Gastrocnemius medialis (tissue), 4 donors: ENCODE measurements around the gene TAGLN. TPM values are rescaled to one million over a fixed set of nuclear protein-coding genes. Genes with fewer than 3 reads are reported as not detected.

Experiments
- ATAC-seq, 2 donors: fragments of 150-250 bp; one replicate each; pipeline ENCODE4 v1.9.1; 2016
- DNase-seq, 2 donors: peaks; one replicate each; pipeline ENCODE4 v3.0.0-alpha.2; 2019
- H3K27ac ChIP-seq, 4 donors: fragments of 200-600 bp; sonication (generic); 1 replicate in 1 of 4; 2 replicates in 3 of 4; pipeline ENCODE4 v1.5.1; 2016 to 2018; ENCODE audit warnings: mild to moderate bottlenecking in 2 of 4, moderate library complexity in 1 of 4
- H3K27me3 ChIP-seq, 3 donors: fragments of 200-600 bp; sonication (generic) in 2 of 3; 1 replicate in 1 of 3; 2 replicates in 2 of 3; pipeline versions ENCODE4 v1.5.1 to v1.6.0; 2016 to 2019; ENCODE audit warnings: mild to moderate bottlenecking in 1 of 3, moderate library complexity in 1 of 3
- H3K36me3 ChIP-seq, 2 donors: fragments of 200-600 bp; sonication (generic) in 1 of 2; one replicate each; pipeline ENCODE4 v1.5.1; 2017 to 2018
- H3K4me1 ChIP-seq, 2 donors: fragments of 200-600 bp; sonication (generic) in 1 of 2; one replicate each; pipeline ENCODE4 v1.5.1; 2016 to 2017; ENCODE audit warnings: mild to moderate bottlenecking in 2 of 2
- H3K4me3 ChIP-seq, 4 donors: fragments of 200-600 bp; sonication (generic) in 3 of 4; 1 replicate in 1 of 4; 2 replicates in 3 of 4; pipeline ENCODE4 v1.5.1; 2016 to 2019; ENCODE audit warnings: mild to moderate bottlenecking in 2 of 4
- H3K9me3 ChIP-seq, 3 donors: fragments of 200-600 bp; sonication (generic) in 2 of 3; 1 replicate in 1 of 3; 2 replicates in 2 of 3; pipeline ENCODE4 v1.5.1; 2016 to 2019
- POLR2A ChIP-seq, 2 donors: fragments of 450-650 bp; IDR thresholded peaks; one replicate each; pipeline ENCODE4 v1.6.1; 2017; ENCODE audit warnings: antibody characterized with exemption in 2 of 2, mild to moderate bottlenecking in 2 of 2, moderate library complexity in 2 of 2
- in situ Hi-C, 4 donors: fragments of 200-750 bp; cut with MboI; loops; one replicate each; pipeline versions ENCODE4 v1.15.0 to v1.8.0; 2017; ENCODE audit warnings: low sequenced_read_pairs in 4 of 4
- intact Hi-C: fragments of 100-400 bp; cut with DNase I; formaldehyde crosslinking; loops from one replicate; pipeline ENCODE4 v1.15.1; 2023; ENCODE audit warnings: low total_unique reads
- total RNA-seq, 4 donors: library from RNA; depleted of rRNA; stranded (reverse); fragments of >200 nt; gene quantifications; one replicate each; pipeline versions ENCODE4 v1.1.0 to v1.2.3, GENCODE V29; 2016
- TF ChIP-seq, protein P1 (sequence below), 5 experiments: fragments of 450-650 bp in 3 of 5; fragments of 200-600 bp in 2 of 5; sonication (generic) in 2 of 5; IDR thresholded peaks in 4 of 5; conservative IDR thresholded peaks in 1 of 5; 1 replicate in 4 of 5; 2 replicates in 1 of 5; pipeline ENCODE4 v1.5.1; 2016 to 2019; ENCODE audit warnings: antibody characterized with exemption in 5 of 5, mild to moderate bottlenecking in 3 of 5, moderate library complexity in 3 of 5

The TAGLN gene
- total RNA-seq, 4 donors from 2014 or later, result 27.4 to 191 (median 124) TPM

DNA sequence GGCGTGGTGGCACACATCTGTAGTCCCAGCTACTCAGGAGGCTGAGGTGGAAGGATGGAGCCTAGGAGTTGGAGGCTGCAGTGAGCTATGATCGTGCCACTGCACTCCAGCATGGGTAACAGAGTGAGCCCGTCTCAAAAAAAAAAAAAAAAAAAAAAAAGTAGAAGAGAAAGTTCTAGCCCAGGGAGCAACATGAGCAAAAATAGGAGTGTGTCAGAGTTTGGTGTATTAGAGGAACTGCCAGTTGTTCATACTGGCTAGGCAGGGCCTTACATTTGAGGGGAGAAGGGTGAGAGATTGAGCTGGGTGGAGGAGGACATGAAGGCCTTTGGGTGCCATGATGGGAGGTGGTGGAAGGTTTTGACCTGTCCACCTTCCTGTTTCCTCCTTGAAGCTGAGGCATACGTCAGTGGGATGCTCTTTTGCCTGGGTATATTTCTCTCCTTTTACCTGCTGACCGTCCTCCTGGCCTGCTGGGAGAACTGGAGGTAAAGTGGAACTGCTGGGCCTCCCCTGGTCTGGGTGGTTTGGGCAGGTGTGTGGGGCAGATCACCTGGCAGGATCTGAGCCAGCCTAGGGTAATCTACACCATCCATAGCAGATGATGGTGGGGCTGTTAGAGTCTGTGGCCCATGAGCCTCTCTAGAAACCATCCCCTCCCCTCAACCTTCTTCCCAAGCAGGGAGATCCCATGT is 13.3 kb upstream of the TAGLN start:
- DNase-seq, result peak in 1 of 2 donors; percentile 8
- no peak for ATAC-seq
- H3K36me3 ChIP-seq, result peaks cover 0 to 73% of the 10 kb centered on the region in 2 donors
- H3K4me3 ChIP-seq, result no peak overlapping the region
- H3K9me3 ChIP-seq, result no peaks in the 10 kb centered on the region
- intact Hi-C loops (no loop called here), in situ Hi-C loops (no loop called here)
- no peaks in the 10 kb centered on the region for H3K27me3 ChIP-seq
- H3K27ac ChIP-seq, result no peak overlapping the region
- no peak for TF ChIP-seq POLR2A (IDR thresholded peaks at IDR 0.05)
- TF ChIP-seq, protein P1, sequence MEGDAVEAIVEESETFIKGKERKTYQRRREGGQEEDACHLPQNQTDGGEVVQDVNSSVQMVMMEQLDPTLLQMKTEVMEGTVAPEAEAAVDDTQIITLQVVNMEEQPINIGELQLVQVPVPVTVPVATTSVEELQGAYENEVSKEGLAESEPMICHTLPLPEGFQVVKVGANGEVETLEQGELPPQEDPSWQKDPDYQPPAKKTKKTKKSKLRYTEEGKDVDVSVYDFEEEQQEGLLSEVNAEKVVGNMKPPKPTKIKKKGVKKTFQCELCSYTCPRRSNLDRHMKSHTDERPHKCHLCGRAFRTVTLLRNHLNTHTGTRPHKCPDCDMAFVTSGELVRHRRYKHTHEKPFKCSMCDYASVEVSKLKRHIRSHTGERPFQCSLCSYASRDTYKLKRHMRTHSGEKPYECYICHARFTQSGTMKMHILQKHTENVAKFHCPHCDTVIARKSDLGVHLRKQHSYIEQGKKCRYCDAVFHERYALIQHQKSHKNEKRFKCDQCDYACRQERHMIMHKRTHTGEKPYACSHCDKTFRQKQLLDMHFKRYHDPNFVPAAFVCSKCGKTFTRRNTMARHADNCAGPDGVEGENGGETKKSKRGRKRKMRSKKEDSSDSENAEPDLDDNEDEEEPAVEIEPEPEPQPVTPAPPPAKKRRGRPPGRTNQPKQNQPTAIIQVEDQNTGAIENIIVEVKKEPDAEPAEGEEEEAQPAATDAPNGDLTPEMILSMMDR (IDR thresholded peaks at IDR 0.05 in 4 of 5, conservative IDR thresholded peaks at IDR 0.05 in 1 of 5), result no peak
- peaks cover 5 to 7% of the 10 kb centered on the region in 2 donors for H3K4me1 ChIP-seq

DNA sequence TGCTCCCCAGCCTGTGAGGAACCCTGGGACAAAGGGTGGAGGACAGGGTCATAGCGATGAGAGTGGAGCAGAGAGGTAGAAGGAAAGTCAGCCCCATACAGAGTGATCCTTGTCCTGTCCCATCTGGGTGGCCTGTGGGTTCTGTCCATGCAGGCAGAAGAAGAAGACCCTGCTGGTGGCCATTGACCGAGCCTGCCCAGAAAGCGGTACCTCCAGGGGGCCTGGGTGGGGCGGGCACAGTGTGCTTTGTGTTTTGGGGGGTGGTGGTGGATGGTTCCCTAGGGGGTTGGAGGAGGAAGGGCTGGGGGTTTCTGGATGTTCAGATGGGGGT is 12.8 kb upstream of the TAGLN start:
- Histone ChIP-seq H3K9me3 (no peaks in the 10 kb centered on the region), H3K4me1 (peaks cover 1 to 2% of the 10 kb centered on the region in 2 donors), H3K36me3 (peaks cover 0 to 78% of the 10 kb centered on the region in 2 donors), H3K27me3 (no peaks in the 10 kb centered on the region), H3K4me3 (no peak overlapping the region), H3K27ac (no peak overlapping the region)
- no peak for ATAC-seq
- in situ Hi-C loops (no loop called here), intact Hi-C loops (no loop called here)
- no peak for DNase-seq
- TF ChIP-seq POLR2A (IDR thresholded peaks at IDR 0.05), result no peak
- TF ChIP-seq, protein P1 (IDR thresholded peaks at IDR 0.05 in 4 of 5, conservative IDR thresholded peaks at IDR 0.05 in 1 of 5), result no peak

DNA sequence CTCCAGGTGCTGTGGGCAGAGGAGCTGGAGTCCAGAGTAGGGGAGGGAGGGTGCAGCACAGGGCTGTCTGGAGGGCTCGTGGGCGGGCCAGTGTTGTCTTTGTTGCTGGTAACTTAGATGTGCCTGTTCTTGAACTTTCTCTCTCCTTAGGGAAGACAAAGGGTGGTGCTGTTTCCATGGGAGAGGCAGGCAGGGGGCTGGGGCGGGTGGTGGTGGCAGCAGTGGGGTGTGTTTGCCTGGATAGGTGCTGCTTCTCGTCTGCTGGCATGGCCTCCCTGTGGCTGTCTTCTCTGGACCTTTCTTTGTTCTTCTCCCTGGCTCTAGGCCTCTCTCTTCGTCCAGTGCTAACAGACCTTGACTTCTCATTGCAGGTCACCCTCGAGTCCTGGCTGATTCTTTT is 12.2 kb upstream of the TAGLN start:
- DNase-seq (no peak), ATAC-seq (no peak)
- Histone ChIP-seq H3K27ac (no peak overlapping the region), H3K27me3 (no peaks in the 10 kb centered on the region), H3K4me3 (no peak overlapping the region), H3K36me3 (peaks cover 0 to 81% of the 10 kb centered on the region in 2 donors), H3K9me3 (no peaks in the 10 kb centered on the region), H3K4me1 (no peaks in the 10 kb centered on the region)
- intact Hi-C loops, result no loop called here
- TF ChIP-seq, protein P1 (IDR thresholded peaks at IDR 0.05 in 4 of 5, conservative IDR thresholded peaks at IDR 0.05 in 1 of 5), result no peak
- TF ChIP-seq POLR2A (IDR thresholded peaks at IDR 0.05), result no peak
- in situ Hi-C loops, result no loop called here

DNA sequence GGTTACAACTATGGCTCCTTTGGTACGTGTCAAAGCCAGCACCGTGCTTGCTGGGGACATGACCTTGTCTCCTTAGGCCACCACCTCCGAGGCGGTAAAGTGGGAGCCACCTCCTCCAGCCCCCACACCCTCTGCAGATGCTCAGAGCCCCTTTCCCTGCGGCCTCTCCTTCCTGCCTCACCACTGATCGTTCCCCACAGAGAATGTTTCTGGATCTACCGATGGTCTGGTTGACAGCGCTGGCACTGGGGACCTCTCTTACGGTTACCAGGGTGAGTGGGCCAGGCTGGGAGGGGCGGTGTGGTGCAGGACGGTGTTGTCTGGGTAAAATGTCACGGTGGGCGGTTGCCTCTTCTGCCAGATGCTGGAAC is 11.8 kb upstream of the TAGLN start:
- Histone ChIP-seq H3K27ac (no peak overlapping the region), H3K4me3 (no peak overlapping the region), H3K27me3 (no peaks in the 10 kb centered on the region), H3K4me1 (no peaks in the 10 kb centered on the region), H3K9me3 (no peaks in the 10 kb centered on the region), H3K36me3 (peaks cover 0 to 81% of the 10 kb centered on the region in 2 donors)
- TF ChIP-seq POLR2A (IDR thresholded peaks at IDR 0.05), result no peak
- TF ChIP-seq, protein P1 (IDR thresholded peaks at IDR 0.05 in 4 of 5, conservative IDR thresholded peaks at IDR 0.05 in 1 of 5), result no peak
- in situ Hi-C loops (no loop called here), intact Hi-C loops (no loop called here)
- ATAC-seq (no peak), DNase-seq (peak in 1 of 2 donors; percentile 10)
